Urothelium cell line (cell line): Measurements from ENCODE around the gene AK2.
A peak's percentile ranks its signal among the peaks of the same experiment; 100 is the strongest.
"Not testable (repeated sequence)": the region's sequence is repeated elsewhere in the genome, so short reads cannot be mapped to it uniquely, and the experiment has no call there.

Experiments
- DNase-seq: peaks from one replicate; pipeline ENCODE4 v3.0.0; 2011; ENCODE audit warnings: low spot score, mixed read lengths
- FAIRE-seq: peaks from 2 replicates; lab custom pipeline; 2011; peaks lifted over from hg19 to GRCh38; lab: Jason Lieb, UNC

AK2 gene

DNA sequence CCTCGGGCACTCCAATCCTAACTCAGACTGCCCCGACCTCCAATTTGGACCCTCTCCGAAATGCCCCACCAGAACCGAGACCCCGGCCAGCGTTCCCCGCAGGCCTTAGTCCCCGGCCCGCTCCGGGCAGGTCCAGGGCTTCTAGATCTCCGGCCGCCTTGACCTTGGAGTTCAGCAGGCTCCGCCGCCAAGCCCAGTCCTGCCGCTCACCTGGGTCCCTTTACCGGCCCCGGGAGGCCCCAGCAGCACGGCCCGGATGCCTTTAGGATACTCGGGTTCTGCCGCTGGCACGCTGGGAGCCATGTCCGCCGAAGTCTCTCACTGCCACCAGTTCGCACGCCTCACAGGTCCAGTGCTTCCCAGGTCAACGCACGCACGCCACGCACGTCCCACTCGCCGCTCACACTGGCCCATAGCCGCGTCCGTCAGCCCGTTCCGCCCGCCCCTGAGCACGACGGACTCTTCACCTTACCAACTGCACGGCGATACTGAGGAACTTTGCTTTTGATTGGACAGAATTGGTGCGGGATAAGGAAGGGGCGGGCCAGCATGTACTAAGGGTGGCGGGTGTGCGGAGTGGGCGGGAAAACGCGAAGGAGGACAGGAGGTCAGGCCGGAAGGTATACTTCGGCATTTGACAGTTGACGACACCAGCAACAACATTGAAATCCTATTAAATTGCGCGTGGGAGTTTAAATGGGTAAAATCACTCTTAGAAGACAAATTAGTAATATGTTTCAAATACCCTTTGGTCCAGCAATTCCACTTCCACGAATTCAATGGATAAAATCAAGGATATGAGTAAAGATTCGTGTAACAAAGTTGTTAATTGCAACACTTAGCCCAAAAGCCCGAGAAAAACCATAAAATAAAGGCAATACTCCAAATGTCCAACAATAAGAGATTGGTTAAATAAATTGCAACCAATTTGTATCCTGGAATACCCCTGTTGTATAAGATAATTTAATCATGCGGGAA is at the start of gene AK2:
AK2 (minus strand) TSS at position 358 of the 978 bp plus-strand sequence; CDS start at position 303, 55 bp downstream.
- peak; percentile 98 for DNase-seq
- FAIRE-seq, result peak; percentile 94

DNA sequence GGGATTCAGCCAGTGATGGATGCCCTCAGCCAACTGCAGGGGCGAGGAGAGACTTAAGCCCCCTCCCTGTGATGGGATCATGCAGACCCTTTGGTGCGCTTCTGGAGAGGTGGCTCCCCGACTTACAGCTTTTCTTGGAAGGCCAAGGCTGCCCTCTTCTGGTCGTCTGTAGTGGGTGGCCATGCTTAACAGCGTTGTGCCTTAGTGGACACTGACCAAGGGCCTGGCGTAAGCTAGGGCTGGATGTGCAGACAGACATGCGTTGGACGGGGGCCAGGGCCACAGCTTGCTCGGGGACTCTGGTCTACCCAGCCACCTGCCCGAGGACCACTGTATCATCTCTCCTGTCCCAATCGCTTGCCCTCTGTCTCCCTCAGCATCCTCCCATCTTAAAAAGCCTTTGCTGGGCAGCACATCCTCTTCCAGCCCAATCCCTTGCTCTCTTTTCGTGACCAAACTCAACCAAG is 49.7 kb upstream of the AK2 start:
- no peak for FAIRE-seq

DNA sequence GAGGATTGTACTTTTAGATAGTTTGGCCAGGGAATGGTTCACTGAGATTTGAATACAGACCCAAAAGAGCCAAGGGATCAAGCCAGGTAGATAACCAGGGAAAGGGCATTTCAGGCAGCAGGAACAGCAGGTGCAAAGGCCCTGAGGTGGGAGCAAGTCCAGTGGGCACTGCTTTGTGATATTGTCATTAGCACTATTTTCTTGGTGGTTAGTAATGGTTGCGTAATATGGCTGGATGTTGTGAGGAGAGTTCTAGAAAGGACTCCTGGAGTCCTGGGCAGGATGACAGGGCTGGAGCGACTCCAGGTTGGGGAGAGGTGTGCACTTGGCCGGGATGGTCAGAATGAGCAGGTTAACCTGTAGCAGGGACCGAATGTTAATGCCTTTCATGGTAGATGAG is 48.6 kb upstream of the AK2 start:
- FAIRE-seq (no peak), DNase-seq (no peak)

More for the DNA sequence above, 49.7 kb upstream of the AK2 start:
- peak; percentile 54 for DNase-seq

DNA sequence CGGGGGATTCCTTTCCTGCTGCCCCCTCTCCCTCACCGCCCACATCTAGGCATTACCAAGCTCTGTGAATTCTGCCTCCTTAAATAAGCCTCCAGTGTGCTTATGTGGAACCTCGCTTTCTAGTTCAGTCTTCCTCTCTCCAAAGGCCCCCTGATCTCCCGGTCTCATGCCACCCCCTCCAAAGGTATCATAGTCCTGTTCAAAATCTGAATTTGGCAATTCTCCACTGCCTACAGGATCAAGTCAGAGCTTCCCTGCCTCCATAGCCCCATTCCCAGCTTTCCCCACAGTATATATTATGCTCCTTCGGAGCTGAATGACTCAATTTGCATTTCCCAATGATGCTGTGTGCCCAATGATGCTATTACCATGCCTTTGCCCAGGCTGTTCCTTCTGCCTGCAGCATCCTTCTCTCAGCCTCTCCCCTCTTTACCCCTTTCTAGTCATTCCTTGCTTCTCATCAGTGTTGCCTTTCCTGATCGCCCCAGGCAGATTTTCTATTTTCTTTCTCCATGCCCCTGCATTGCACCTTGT is 46.0 kb upstream of the AK2 start:
- no peak for DNase-seq
- no peak for FAIRE-seq

DNA sequence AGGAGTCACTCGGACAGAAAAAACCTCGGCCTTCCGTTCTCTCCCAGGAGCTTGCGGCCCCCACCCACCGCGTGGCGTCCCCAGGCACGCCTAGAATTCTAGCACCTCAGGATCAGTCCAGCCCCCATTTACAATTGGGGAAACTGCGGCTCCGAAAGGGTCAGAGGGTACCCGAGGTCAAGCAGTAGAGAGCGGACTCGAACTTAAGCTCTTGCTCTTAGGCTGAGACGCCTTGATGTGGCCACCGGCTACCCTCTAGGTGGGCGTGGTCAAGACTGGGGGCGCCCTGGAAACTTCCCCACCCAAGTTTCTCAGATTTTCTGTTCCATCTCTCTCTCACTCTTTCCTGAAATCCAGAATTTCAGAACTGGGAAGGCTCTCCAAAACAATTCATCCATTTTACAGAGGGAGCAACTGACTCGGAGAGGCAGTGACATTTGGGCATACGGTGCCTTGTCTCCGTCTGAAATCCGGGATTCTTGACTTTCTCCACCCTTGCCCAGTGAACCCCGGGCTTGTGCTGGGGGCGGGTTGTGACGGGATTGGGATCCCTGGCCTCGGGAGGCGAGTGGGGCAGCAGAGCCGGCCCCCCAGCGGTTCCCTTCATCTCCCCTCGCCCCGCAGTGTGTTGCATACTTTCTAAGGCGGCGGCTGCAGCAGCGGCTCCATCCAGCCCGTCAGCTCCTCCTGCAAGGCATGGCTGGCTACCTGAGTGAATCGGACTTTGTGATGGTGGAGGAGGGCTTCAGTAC is 45.0 kb upstream of the AK2 start:
- FAIRE-seq (no peak), DNase-seq (peak; percentile 16)

DNA sequence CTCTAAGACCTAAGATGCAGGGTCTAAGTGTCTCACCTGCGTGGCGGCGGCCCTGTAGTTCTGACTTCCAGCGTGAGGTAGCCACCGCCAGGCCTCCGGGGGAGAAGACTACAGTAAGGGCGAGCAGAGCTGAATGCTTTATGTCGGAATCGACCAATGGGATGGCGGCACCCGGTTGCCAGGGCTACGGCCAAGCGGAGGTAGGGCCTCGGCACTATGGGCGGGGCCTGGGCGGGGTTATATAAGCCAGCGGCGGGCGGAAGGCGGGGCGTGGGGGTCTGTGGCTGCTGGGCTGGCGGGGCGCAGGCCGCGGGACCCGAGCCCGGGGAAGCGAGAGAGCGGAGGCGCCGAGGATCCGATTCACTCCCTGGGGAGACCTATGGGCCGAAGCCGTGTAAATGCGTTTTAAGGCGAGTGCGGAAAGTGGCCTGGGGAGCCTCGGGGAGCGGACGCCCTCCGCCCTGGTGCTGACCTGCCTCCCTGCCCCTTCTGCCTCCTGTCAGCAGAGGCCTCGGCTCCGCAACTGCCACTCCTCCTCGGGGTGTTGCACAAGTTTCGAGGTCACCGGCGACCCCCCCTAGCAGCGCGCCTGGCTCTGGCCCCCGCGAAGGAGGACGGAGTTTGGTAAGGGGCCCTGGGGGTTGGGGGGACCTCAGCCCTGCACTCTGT is 44.3 kb upstream of the AK2 start, which contains the start of gene AZIN2:
AZIN2 (plus strand) TSS at position 269 of the 669 bp plus-strand sequence. CDS start 1,097 bp downstream, outside the sequence.
- FAIRE-seq (peak; percentile 96), DNase-seq (peak; percentile 98)

DNA sequence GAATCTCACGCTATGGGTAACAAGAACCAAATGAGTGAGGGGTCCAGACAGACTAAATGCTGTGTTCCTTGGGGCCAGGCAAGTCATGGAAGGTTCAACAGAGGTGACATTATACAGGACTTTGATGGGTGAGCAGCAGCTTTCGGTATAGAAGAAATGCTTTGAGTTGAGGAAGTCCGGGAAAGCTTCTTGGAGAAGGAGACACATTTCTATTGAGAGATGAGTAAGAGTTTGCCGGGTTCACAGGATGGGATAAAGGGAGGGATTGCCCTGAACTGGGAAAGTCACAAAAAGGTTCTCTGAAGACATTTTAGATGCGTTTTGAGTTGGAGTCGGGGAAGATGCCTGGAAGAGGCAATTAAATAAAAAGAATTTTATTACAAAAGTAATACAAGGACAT is 43.7 kb upstream of the AK2 start:
- FAIRE-seq (no peak), DNase-seq (no peak)

DNA sequence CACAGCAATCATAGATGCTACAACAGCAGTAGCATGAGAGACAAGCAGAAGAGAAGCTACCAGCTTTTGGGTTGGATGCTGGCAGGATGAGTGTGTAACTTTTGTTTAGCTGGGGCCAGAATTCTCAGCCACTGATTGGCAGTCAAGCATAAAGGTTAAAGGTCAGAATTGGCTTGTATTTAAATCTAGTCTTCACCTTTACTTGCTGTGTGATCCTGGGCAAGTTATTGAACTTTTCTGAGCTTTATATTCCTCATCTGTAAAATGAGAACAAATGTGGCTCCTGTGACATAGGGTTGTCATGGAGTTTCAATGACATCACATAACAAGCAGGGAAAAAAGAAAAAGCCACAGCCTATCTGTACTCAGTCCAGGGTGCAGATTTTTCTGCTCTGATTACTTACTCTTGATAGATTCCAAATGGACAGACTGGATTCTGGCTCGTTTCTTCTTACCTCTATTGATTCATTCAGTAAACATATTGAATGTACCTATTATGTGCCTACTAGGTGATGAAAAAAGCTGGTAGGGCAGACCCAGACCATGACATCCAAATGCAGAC is 41.4 kb upstream of the AK2 start:
- DNase-seq, result no peak
- no peak for FAIRE-seq

DNA sequence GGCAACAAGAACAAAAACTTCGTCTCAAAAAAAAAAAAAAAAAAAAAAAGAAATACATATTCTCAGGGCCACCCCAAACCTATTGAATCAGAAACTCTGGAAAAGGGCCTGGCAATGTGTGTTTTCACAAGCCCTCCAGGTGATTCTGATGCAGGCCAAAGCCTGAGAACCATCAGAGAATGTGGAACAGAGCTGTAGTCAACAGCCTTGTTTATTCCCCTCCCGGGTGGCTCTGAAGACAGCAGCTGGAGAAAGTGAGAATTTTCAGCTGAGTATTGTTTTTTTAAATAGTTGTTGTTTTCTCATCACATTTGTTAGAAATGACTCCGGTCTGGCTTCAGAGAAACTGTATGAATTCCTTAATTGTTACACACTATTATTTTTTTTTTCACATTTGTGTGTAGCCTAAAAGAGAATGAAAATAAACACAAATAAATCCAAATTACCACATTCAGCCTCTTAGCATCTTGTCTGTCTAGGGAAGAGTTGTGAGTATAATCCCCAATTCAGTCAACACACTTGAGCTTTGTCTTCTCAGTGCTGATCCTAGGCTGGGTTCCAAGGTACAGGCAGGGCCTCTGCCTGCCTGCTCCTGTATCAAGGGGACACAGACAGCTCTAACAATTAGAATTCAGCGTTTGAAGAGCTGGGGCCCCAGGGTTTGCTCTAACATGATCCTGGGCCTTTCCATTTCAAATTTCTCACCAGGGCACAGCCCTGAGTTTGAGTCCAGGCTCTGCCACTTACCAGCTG is 37.7 kb upstream of the AK2 start:
- FAIRE-seq, result no peak
- DNase-seq, result no peak

DNA sequence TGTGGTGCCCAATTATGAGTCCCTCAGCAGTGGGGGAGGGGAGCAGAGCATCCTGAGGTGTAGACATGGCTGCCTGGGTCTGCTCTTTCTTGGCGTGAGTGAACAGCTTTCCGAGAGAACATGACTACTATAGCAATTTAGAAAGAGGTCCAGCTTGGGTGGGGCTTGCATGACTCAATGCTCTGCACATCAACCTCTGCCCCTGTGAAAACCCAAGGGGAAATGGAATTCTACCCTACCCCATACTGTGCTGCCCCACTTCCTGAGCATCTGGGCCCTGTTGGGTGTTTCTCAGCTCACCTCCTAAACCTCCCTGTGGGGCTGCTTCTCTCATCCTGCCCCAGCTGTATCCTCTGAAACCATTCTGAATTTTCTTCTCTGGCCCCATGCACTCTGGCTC is 36.0 kb upstream of the AK2 start:
- FAIRE-seq, result no peak
- no peak for DNase-seq

DNA sequence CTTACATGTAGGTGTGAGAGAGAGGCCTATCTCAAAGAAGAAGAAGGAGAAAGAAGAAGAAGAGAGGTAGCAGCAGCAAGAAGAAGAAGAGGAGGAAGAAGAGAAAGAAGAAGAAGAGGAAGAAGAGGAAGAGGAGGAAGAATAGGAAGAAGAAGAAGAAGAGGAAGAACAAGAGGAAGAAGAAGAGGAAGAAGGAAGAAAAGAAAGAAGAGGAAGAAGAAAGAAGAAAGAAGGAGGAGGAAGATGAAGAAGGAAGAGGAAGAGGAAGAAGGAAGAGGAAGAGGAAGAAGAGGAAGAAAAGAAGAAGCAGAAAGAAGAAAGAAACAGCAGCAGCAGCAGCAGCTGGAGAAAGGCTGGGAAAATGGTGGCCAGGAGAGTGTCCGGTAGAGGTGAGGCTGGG is 33.9 kb upstream of the AK2 start:
- FAIRE-seq, result no peak
- DNase-seq, result no peak

DNA sequence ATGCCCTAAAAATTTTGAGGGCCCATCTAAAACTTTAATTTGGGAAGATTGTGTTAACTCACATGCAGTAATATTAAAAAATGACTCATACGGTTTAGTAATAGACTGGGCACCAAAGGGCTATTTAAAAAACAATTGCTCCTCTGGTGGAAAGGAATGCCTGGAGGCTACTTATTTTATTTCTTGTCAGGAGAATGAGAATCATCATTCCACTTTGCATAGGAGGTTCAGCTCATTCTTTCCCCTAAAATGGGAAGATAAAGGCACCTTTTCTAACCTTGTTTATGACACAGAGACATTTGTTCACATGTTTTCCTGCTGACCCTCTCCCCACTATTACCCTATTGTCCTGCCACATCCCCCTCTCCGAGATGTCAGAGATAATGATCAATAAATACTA is 31.4 kb upstream of the AK2 start:
- DNase-seq, FAIRE-seq: not testable (repeated sequence)

DNA sequence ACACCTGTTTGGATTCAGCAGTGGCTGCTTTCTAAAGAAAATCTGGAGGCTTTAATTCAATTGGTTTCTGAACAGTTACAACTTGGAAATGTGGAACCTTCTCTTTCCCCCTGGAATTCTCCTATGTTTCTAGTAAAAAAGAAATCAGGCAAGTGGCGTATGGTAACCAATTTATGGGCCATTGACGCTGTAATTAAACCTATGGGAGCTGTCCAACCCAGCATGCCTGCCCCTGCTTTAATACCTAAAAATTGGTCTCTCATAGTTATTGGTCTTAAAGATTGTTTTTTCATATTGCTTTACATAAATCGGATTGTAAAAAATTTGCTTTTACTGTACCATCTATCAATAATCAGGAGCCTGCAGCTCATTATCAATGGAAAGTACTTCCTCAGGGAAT is 29.8 kb upstream of the AK2 start:
- DNase-seq, FAIRE-seq: not testable (repeated sequence)

DNA sequence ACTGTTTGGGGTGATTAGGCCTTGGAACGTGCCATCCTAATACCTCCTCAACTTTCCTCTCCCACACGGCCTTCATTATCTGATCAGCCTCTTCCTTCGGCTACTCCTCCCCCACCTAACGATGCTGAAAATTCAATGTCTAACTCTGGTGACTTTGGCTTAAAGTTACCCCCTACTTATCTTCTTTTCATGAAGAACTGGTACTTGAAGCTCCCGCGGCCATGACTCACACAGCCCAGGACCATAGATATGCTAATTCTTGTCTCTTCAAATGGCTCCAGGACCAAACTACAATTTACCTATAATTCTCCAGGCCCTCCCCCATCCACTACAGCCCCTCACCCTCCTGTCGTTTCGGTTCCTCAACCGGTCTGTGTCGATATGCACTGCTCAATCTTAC is 28.6 kb upstream of the AK2 start:
- no peak for FAIRE-seq
- no peak for DNase-seq

DNA sequence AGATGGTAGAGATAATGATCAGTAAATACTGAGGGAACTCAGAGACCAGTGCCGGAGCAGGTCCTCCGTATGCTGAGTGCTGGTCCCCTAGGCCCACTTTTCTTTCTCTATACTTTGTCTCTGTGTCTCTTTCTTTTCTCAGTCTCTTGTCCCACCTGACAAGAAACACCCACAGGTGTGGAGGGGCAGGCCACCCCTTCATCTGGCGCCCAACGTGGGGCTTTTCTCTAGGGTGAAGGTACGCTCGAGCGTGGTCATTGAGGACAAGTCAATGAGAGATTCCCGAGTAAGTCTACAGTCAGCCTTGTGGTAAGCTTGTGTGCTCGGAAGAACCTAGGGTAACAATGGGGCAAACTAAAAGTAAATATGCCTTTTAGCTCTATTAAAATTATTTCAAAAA is 27.6 kb upstream of the AK2 start:
- not testable (repeated sequence) for DNase-seq, FAIRE-seq

DNA sequence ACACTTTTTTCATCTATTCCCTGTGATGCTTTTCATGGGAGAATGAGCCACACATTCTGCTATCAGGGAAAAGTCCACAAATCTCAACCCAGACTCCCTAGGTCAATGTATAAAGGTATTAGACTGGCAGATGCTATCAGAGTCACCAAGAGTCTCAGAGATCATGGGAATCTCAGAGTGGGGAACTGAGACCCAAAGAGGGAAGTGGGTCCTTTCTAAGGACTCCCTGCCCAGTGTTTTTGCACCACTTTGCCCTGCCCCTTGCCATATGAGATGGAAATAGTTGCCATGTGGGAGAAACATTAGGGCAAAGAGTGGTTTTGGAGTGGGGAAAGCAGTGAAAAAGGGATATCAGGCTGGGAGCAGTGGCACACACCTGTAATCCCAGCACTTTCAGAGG is 25.2 kb upstream of the AK2 start:
- no peak for FAIRE-seq
- no peak for DNase-seq

DNA sequence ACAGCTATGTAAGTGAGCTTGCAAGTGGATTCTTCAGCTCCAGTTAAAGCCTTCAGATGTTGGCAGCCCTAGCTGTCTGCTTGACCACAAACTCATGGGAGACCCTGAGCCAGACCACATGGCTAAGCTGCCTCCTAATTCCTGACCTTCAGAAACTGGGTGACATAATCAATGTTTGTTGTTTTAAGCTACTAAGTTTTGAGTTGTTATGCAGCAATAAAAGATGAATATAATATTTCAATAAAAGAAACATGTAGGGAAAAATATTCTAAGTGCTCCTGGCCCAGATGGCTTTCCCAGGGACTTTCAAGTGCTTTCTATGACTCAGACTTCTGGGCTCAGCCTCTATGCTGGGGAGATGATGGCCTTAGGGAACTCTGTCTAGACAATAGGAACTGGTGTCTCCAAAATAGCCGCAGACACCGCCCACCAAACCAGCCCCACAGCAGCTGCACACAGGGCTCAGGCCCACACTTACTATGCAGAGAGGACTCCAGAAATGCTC is 23.9 kb upstream of the AK2 start:
- DNase-seq, result peak; percentile 88

DNA sequence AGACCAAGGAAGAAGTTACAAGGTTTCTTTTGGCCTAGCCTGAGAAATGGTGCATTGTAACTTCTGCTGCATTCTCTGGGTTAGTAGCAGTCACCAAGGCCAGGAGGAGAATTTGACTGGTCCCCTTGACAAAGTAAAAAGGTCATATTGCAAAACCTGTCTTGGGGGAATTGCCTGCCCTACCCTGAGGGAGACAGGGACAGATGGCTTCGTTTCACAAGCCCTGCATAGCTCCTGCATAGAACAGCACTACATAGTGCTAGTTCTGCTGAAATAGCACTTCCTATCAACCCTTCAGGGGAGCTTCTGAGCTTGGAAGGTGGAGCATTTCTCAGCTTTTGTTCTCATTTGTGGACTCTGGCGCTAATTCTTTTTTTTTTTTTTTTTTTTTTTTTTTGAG is 20.4 kb upstream of the AK2 start:
- FAIRE-seq (no peak), DNase-seq (no peak)

More for the DNA sequence above, 23.9 kb upstream of the AK2 start:
- FAIRE-seq, result no peak

DNA sequence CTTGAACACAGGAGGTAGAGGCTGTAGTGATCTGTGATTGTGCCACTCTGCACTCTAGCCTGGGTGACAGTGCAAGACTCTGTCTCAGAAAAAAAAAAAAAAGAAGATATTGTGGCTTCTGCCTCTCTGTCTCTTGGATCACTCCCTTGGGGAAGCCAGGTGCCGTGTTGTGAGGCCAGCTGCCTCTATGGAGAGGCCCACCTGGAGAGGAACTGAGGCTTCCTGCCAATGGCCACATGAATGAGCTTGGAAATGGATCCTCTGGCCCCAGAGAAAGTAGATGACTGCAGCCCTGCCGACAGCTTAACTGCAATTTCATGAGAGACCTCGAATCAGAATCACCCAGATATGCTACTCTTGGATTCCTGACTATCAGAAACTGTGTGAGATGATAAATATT is 19.7 kb upstream of the AK2 start:
- FAIRE-seq (no peak), DNase-seq (no peak)
